Measurements from ENCODE around the gene L3MBTL2. TPM values are rescaled to one million over a fixed set of nuclear protein-coding genes. Genes with fewer than 3 reads are reported as not detected.

Gene L3MBTL2
- total and polyA plus RNA-seq, 10 of the 15 experiments (the other 5 are each of a cell fraction or from before 2014, with no cell fraction given): 13.2 to 37.6 (median 28.2) TPM

GRCh38 chr22:41197038-41197972, 7.8 kb upstream of the L3MBTL2 start (continued):
- TF ChIP-seq ESRRA (IDR thresholded peaks at IDR 0.05; ENCODE audit: low read length) (no peak), MYB (IDR thresholded peaks at IDR 0.05; ENCODE audit: borderline replicate concordance, low read depth, low read length) (no peak), SUZ12 (IDR thresholded peaks at IDR 0.05; ENCODE audit: unreplicated experiment) (no peak), ETV6 (conservative IDR thresholded peaks at IDR 0.05 in 1 of 2, IDR thresholded peaks at IDR 0.05 in 1 of 2; ENCODE audit: borderline replicate concordance in 1 of 2, low read depth in 1 of 2) (no peak), EP300 (IDR thresholded peaks at IDR 0.05; ENCODE audit: borderline replicate concordance in 1 of 2, control insufficient read depth in 1 of 2, low read depth in 2 of 2, low read length in 2 of 2) (no peak), ATF2 (IDR thresholded peaks at IDR 0.05; ENCODE audit: low read length) (no peak), TAF1 (IDR thresholded peaks at IDR 0.05; ENCODE audit: borderline replicate concordance, low read depth, low read length) (no peak), ATF7 (IDR thresholded peaks at IDR 0.05; ENCODE audit: low read depth) (no peak), MEF2A (IDR thresholded peaks at IDR 0.05; ENCODE audit: insufficient read depth, low read depth, low read length) (no peak), RUNX3 (IDR thresholded peaks at IDR 0.05; ENCODE audit: low read length) (no peak), SUPT20H (IDR thresholded peaks at IDR 0.05; ENCODE audit: borderline replicate concordance, control insufficient read depth, low read depth, low read length) (no peak), PML (IDR thresholded peaks at IDR 0.05; ENCODE audit: low read length) (no peak), NR2F1 (conservative IDR thresholded peaks at IDR 0.05) (no peak), IKZF2 (IDR thresholded peaks at IDR 0.05) (peak; percentile 31 to 52; a peak in 2 of 4 replicates), CBX3 (IDR thresholded peaks at IDR 0.05; ENCODE audit: borderline replicate concordance, low read depth) (no peak), MTA3 (IDR thresholded peaks at IDR 0.05; ENCODE audit: borderline replicate concordance, low read length) (no peak), REST (IDR thresholded peaks at IDR 0.05; ENCODE audit: low read depth, low read length) (no peak), USF1 (IDR thresholded peaks at IDR 0.05; ENCODE audit: borderline replicate concordance, extremely low read length, insufficient read depth, low read depth, low read length) (peak; percentile 90), CEBPB (IDR thresholded peaks at IDR 0.05; ENCODE audit: borderline replicate concordance in 1 of 2, low read depth in 2 of 2, low read length in 2 of 2) (no peak), NFXL1 (IDR thresholded peaks at IDR 0.05; ENCODE audit: borderline replicate concordance) (no peak), CHD1 (IDR thresholded peaks at IDR 0.05; ENCODE audit: low read depth, low read length) (no peak), BACH1 (IDR thresholded peaks at IDR 0.05; ENCODE audit: borderline replicate concordance) (0 out of 2 replicates have a peak, but pooled peaks have one; percentile 31), RB1 (IDR thresholded peaks at IDR 0.05; ENCODE audit: borderline replicate concordance) (peak; percentile 65; the same call in 1 of the 2 replicates), ZNF274 (IDR thresholded peaks at IDR 0.05; ENCODE audit: insufficient read depth, insufficient read length) (no peak)

All from GM12878 (cell line).